Measurements from ENCODE around the gene PMEL. TPM values are rescaled to one million over a fixed set of nuclear protein-coding genes. Genes with fewer than 3 reads are reported as not detected.

The PMEL gene
- total and polyA plus RNA-seq, 2 of the 8 experiments (the other 6 are each of a cell fraction or from before 2014, with no cell fraction given), result 120 to 382 TPM

- H3K23me2 ChIP-seq (ENCODE audit: low read depth, low read length), result peaks cover 12% of the 10 kb centered on the region; the same call in 1 of the 2 replicates
- H2BK20ac ChIP-seq (ENCODE audit: low read length), result no peak overlapping the region
- H3K79me2 ChIP-seq (ENCODE audit: control insufficient read depth in 1 of 2, insufficient read depth in 2 of 2, low read length in 2 of 2), result peaks cover 3 to 18% of the 10 kb centered on the region in 2 experiments; a peak in 3 of 4 replicates
- FAIRE-seq (no peak), DNase-seq (ENCODE audit: low read depth in 1 of 2, low spot score in 2 of 2) (no peak)
- POLR2A ChIA-PET (ENCODE audit: partially characterized antibody), result no interaction called here
- no peak overlapping the region for H3K27ac ChIP-seq (ENCODE audit: low read depth, low read length)
- H4K8ac ChIP-seq (ENCODE audit: extremely low read depth, insufficient read depth, low read length), result no peak overlapping the region
- H3K4me3 ChIP-seq (ENCODE audit: extremely low read depth in 1 of 4, insufficient read depth in 2 of 4, low read depth in 3 of 4, low read length in 4 of 4), result no peak overlapping the region
- peaks cover 2 to 13% (median 5%) of the 10 kb centered on the region in 4 experiments for H3K4me1 ChIP-seq (replicated peaks in 1 of 4; ENCODE audit: control insufficient read depth in 3 of 4, insufficient read depth in 4 of 4, low read length in 3 of 4)
- CTCF ChIA-PET (ENCODE audit: partially characterized antibody), result interaction anchor here (1.1 to 1.2 kb wide), 2 partner anchors 24 to 32 kb away, joined by 3 to 4 read pairs; no protein-coding TSS in a partner anchor
- H3K23ac ChIP-seq (ENCODE audit: insufficient read length), result no peak overlapping the region
- no peak overlapping the region; a peak in 1 of 4 replicates for H3K4me2 ChIP-seq (ENCODE audit: insufficient read depth in 1 of 2, low read depth in 2 of 2, low read length in 2 of 2)
- H4K91ac ChIP-seq (replicated peaks; ENCODE audit: insufficient read length, low read length), result no peak overlapping the region
- no peak overlapping the region for H2BK120ac ChIP-seq (replicated peaks; ENCODE audit: low read depth, low read length)
- TF ChIP-seq BACH1 (IDR thresholded peaks at IDR 0.05; ENCODE audit: low read length), result no peak
- TF ChIP-seq TCF12 (IDR thresholded peaks at IDR 0.05; ENCODE audit: low read depth, low read length), result no peak
- no peak for TF ChIP-seq BRCA1 (IDR thresholded peaks at IDR 0.05; ENCODE audit: low read depth, low read length)
- peaks cover 2% of the 10 kb centered on the region; the same call in 1 of the 2 replicates for H3K79me1 ChIP-seq (ENCODE audit: low read depth, low read length)
- H4K5ac ChIP-seq (ENCODE audit: insufficient read length, low read depth, low read length), result no peak overlapping the region
- H3K4ac ChIP-seq (replicated peaks; ENCODE audit: insufficient read length, low read depth, low read length), result no peak overlapping the region
- no peaks in the 10 kb centered on the region for H4K20me1 ChIP-seq (replicated peaks in 1 of 2; ENCODE audit: control insufficient read depth in 1 of 2, insufficient read depth in 2 of 2, low read length in 2 of 2)
- 93% methylated on average over 2 of the region's 2 CpGs; no CpG with 5 or more reads in 1 of the 2 experiments for WGBS, 2 experiments (ENCODE audit: extremely low coverage in 1 of 2, insufficient coverage in 1 of 2, insufficient read length in 1 of 2, insufficient replicate concordance in 2 of 2, low coverage in 1 of 2, low lambda C conversion rate in 2 of 2, missing lambda C conversion rate in 1 of 2)
- H2AFZ ChIP-seq (ENCODE audit: low read length), result no peak overlapping the region
- no peak overlapping the region for H2AK5ac ChIP-seq (ENCODE audit: low read depth, low read length)
- no peak overlapping the region for H3K9ac ChIP-seq (replicated peaks in 1 of 4; ENCODE audit: extremely low read depth in 1 of 4, low read depth in 3 of 4, low read length in 3 of 4)
- no peaks in the 10 kb centered on the region for H3K9me3 ChIP-seq (ENCODE audit: insufficient read depth in 2 of 2, low read depth in 1 of 2, low read length in 1 of 2)
- no peak overlapping the region for H2BK15ac ChIP-seq (ENCODE audit: low read length)
- no peak overlapping the region for H2BK12ac ChIP-seq (ENCODE audit: low read depth, low read length)
- no peak overlapping the region for H3K18ac ChIP-seq (ENCODE audit: extremely low read depth, low read length)
- peaks cover 0 to 18% (median 2%) of the 10 kb centered on the region in 4 experiments; a peak in 2 of 8 replicates for H3K36me3 ChIP-seq (ENCODE audit: control insufficient read depth in 2 of 4, insufficient read depth in 4 of 4, low read length in 3 of 4)
- no peaks in the 10 kb centered on the region for H3K27me3 ChIP-seq (replicated peaks in 1 of 4; ENCODE audit: control insufficient read depth in 3 of 4, extremely low read depth in 1 of 4, insufficient read depth in 3 of 4, low read length in 3 of 4)
- no peak overlapping the region for H3K56ac ChIP-seq (replicated peaks; ENCODE audit: insufficient read length, low read depth, low read length)
- H2BK5ac ChIP-seq (ENCODE audit: low read depth, low read length), result no peak overlapping the region
- no peak overlapping the region for H3K14ac ChIP-seq (ENCODE audit: insufficient read length)
Measured at GRCh38 chr12:55963760-55964159, 2.1 kb downstream of the PMEL start.

Measured in H1 (cell line).